WTC11 (cell line): Measurements from ENCODE around the gene IPO4. TPM values are rescaled to one million over a fixed set of nuclear protein-coding genes. Genes with fewer than 3 reads are reported as not detected.

Experiments
- ATAC-seq: fragments of 200-7000 bp; cut with Tn5 transposase; 2 replicates; pipeline ENCODE4 v1.10.0; 2021; ENCODE audit warnings: mild to moderate bottlenecking, moderate library complexity
- CTCF ChIA-PET: fragments of 300-600 bp; sonication (Branson Sonifier 250); formaldehyde crosslinking; loops from one replicate; lab custom pipeline; 2021; ENCODE audit warnings: antibody characterized with exemption; lab: Charles Lee
- POLR2A ChIA-PET: fragments of 350-600 bp; sonication (Branson Sonifier 250); formaldehyde crosslinking; loops from one replicate; lab custom pipeline; 2021; ENCODE audit warnings: antibody characterized with exemption; lab: Charles Lee
- DNase-seq: peaks from one replicate; pipeline ENCODE4 v3.0.0; 2021; ENCODE audit warnings: low spot score
- H3K27ac Mint-ChIP-seq: 2 replicates; pipeline ENCODE4 v1.8.0; 2021; ENCODE audit warnings: mixed read lengths
- H3K27me3 Mint-ChIP-seq: 2 replicates; pipeline ENCODE4 v1.8.0; 2021; ENCODE audit warnings: low read depth, mild to moderate bottlenecking, moderate library complexity, mixed read lengths
- H3K36me3 Mint-ChIP-seq: 2 replicates; pipeline ENCODE4 v1.8.0; 2021; ENCODE audit warnings: mixed read lengths
- H3K4me1 Mint-ChIP-seq: 2 replicates; pipeline ENCODE4 v1.8.0; 2022; ENCODE audit warnings: mixed read lengths
- H3K4me3 Mint-ChIP-seq: 2 replicates; pipeline ENCODE4 v1.8.0; 2021; ENCODE audit warnings: mild to moderate bottlenecking, moderate library complexity, mixed read lengths
- H3K9me3 Mint-ChIP-seq: 2 replicates; pipeline ENCODE4 v1.8.0; 2021; ENCODE audit warnings: mixed read lengths
- EMX1 ChIP-seq: fragments of 250-450 bp; sonication (Bioruptor Pico); IDR thresholded peaks from 2 replicates; pipeline ENCODE4 v1.8.0; 2021; ENCODE audit warnings: mild to moderate bottlenecking
- FOXJ3 ChIP-seq: sonication (generic); formaldehyde crosslinking; IDR thresholded peaks from 2 replicates; pipeline ENCODE4 v1.9.0; 2021; ENCODE audit warnings: missing genetic modification reagents, mild to moderate bottlenecking, borderline replicate concordance
- GABPB1 ChIP-seq: sonication (generic); formaldehyde crosslinking; IDR thresholded peaks from 2 replicates; pipeline ENCODE4 v1.8.1; 2023; ENCODE audit warnings: mild to moderate bottlenecking, missing genetic modification reagents
- KAT7 ChIP-seq: sonication (generic); formaldehyde crosslinking; IDR thresholded peaks from 2 replicates; pipeline ENCODE4 v1.8.1; 2023; ENCODE audit warnings: missing genetic modification reagents, mild to moderate bottlenecking, borderline replicate concordance
- MYBL2 ChIP-seq: sonication (generic); formaldehyde crosslinking; IDR thresholded peaks from 2 replicates; pipeline ENCODE4 v1.8.1; 2023; ENCODE audit warnings: mild to moderate bottlenecking, moderate library complexity, missing genetic modification reagents
- NR1H2 ChIP-seq: sonication (generic); formaldehyde crosslinking; IDR thresholded peaks from 2 replicates; pipeline ENCODE4 v1.9.0; 2021; ENCODE audit warnings: mild to moderate bottlenecking, moderate library complexity, missing genetic modification reagents
- PRRX2 ChIP-seq: fragments of 250-450 bp; sonication (Bioruptor Pico); IDR thresholded peaks from 2 replicates; pipeline ENCODE4 v1.8.0; 2021; ENCODE audit warnings: mild to moderate bottlenecking
- SMAD3 ChIP-seq: sonication (generic); formaldehyde crosslinking; IDR thresholded peaks from 2 replicates; pipeline ENCODE4 v1.8.0; 2022; ENCODE audit warnings: missing genetic modification reagents, mild to moderate bottlenecking, borderline replicate concordance
- ZNF138 ChIP-seq: sonication (generic); formaldehyde crosslinking; conservative IDR thresholded peaks from 2 replicates; pipeline ENCODE4 v1.8.1; 2022; ENCODE audit warnings: mild to moderate bottlenecking, moderate library complexity, missing genetic modification reagents
- ZNF219 ChIP-seq: sonication (generic); formaldehyde crosslinking; IDR thresholded peaks from 2 replicates; pipeline ENCODE4 v1.8.0; 2023; ENCODE audit warnings: missing genetic modification reagents, mild to moderate bottlenecking, borderline replicate concordance
- total RNA-seq: library from RNA; stranded (reverse); gene quantifications from 3 replicates; pipeline ENCODE4 v1.2.3, GENCODE V29; 2021
- TF ChIP-seq, protein P1 (sequence below): fragments of 250-450 bp; sonication (Bioruptor Pico); IDR thresholded peaks from 2 replicates; pipeline ENCODE4 v1.9.0; 2021; ENCODE audit warnings: mild to moderate bottlenecking, borderline replicate concordance
- TF ChIP-seq, protein P2 (sequence below): fragments of 250-450 bp; sonication (Bioruptor Pico); IDR thresholded peaks from 2 replicates; pipeline ENCODE4 v1.9.0; 2021; ENCODE audit warnings: mild to moderate bottlenecking
- TF ChIP-seq, protein P3 (sequence below): fragments of 250-450 bp; sonication (Bioruptor Pico); IDR thresholded peaks from 2 replicates; pipeline ENCODE4 v1.8.0; 2021; ENCODE audit warnings: mild to moderate bottlenecking
- TF ChIP-seq, protein P4 (sequence below): sonication (generic); formaldehyde crosslinking; IDR thresholded peaks from 2 replicates; pipeline ENCODE4 v1.8.1; 2022; ENCODE audit warnings: mild to moderate bottlenecking, missing genetic modification reagents, moderate library complexity, borderline replicate concordance

IPO4 gene
- total RNA-seq, 1 experiment from 2014 or later = 128 TPM

DNA sequence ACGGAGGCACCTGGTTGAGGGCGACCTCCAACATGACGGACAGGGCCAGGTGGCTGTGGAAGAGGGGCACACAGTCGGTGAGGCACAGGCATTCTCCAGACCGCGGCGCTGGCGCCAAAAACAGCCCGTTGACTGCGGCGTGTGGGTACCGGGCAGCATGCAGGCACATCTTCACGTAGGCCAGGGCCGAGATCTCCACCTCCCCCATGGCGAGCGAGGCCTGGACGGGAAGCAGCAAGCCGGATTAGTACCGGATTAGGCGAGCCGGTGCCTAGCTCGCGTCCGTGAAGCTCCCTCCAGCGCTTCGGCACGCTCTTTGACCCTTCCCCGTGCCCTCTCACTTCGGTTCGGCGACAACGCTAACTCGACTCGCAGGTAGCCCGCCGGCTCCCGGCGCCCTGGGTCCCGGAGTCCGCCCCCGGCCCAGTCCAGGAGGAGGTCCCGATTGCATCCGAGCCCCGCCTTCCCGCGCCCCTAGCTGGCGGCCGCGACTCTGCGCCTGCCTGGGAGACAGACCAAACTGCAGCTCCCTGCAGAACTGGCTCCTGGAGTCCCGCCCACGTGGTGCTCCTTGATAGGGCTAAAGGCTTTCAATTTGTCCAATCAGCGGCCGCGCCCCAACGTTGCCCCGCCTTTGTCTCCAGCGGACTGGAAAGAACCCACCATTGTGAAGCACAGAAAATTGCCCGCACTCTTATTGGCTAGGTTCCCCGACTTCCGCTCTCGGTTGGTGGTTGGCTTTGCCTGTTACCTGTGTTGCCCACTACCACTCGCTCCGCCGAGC lies 47.3 kb downstream of the IPO4 start, which contains the start of gene EMC9 (continued):
- TF ChIP-seq, protein P1, sequence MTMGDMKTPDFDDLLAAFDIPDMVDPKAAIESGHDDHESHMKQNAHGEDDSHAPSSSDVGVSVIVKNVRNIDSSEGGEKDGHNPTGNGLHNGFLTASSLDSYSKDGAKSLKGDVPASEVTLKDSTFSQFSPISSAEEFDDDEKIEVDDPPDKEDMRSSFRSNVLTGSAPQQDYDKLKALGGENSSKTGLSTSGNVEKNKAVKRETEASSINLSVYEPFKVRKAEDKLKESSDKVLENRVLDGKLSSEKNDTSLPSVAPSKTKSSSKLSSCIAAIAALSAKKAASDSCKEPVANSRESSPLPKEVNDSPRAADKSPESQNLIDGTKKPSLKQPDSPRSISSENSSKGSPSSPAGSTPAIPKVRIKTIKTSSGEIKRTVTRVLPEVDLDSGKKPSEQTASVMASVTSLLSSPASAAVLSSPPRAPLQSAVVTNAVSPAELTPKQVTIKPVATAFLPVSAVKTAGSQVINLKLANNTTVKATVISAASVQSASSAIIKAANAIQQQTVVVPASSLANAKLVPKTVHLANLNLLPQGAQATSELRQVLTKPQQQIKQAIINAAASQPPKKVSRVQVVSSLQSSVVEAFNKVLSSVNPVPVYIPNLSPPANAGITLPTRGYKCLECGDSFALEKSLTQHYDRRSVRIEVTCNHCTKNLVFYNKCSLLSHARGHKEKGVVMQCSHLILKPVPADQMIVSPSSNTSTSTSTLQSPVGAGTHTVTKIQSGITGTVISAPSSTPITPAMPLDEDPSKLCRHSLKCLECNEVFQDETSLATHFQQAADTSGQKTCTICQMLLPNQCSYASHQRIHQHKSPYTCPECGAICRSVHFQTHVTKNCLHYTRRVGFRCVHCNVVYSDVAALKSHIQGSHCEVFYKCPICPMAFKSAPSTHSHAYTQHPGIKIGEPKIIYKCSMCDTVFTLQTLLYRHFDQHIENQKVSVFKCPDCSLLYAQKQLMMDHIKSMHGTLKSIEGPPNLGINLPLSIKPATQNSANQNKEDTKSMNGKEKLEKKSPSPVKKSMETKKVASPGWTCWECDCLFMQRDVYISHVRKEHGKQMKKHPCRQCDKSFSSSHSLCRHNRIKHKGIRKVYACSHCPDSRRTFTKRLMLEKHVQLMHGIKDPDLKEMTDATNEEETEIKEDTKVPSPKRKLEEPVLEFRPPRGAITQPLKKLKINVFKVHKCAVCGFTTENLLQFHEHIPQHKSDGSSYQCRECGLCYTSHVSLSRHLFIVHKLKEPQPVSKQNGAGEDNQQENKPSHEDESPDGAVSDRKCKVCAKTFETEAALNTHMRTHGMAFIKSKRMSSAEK (CRISPR knock-in tag) = no peak
- TF ChIP-seq EMX1 (peak; percentile 81; the same call in 1 of the 2 replicates), KAT7 (CRISPR knock-in tag) (no peak), MYBL2 (peak; percentile 98), SMAD3 (CRISPR knock-in tag) (0 out of 2 replicates have a peak, but pooled peaks have one; percentile 3)

DNA sequence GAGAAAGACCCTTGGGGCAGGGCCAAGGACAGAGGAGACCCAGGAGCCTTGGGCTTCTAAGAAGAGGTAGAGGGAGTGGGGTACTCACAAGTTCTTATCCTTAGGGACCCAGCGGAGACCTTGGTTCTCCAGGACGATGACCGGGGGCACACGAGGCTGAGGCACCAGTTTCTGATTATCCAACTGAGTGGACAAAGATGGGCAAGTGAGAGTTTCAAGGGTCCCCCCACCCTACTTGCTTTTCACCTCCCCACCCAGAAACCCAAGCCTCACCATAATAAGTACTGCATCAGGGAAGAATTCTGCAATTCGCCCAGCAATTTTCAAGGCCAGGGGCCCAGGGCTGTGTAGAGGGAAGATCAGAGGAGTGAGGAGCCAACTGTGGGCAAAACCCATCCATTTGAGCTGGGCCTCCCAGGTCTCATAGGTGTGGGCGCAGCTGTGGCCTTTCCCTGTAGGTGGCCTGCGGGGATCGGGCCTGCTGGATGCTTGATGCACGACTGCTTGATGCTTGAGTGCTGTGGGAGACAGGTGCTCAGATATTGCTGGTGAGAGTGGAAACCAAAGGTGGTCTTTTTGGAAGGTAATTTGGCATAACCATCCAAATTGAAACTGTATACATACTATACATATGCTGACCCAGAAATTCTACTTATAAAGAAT lies 49.2 kb downstream of the IPO4 start:
- POLR2A ChIA-PET = interaction anchor here (0.6 kb wide), 1 partner anchor 496 kb away, joined by 3 read pairs; no protein-coding TSS in a partner anchor
- no peak for ATAC-seq
- no peak for DNase-seq
- H3K27me3 Mint-ChIP-seq = no peaks in the 10 kb centered on the region
- H3K9me3 Mint-ChIP-seq = no peaks in the 10 kb centered on the region
- peaks cover 36% of the 10 kb centered on the region for H3K36me3 Mint-ChIP-seq
- peaks cover 31% of the 10 kb centered on the region for H3K4me1 Mint-ChIP-seq
- CTCF ChIA-PET = interaction anchor here (0.7 to 1.4 kb wide), 2 partner anchors 18 to 21 kb away, joined by 3 to 5 read pairs; partner anchors contain the start of gene IRF9
- H3K27ac Mint-ChIP-seq = peak overlapping the region; percentile 53; the same call in 1 of the 2 replicates
- H3K4me3 Mint-ChIP-seq = peak overlapping the region; percentile 95
- TF ChIP-seq GABPB1 (CRISPR knock-in tag) = peak; percentile 48
- TF ChIP-seq, protein P2, sequence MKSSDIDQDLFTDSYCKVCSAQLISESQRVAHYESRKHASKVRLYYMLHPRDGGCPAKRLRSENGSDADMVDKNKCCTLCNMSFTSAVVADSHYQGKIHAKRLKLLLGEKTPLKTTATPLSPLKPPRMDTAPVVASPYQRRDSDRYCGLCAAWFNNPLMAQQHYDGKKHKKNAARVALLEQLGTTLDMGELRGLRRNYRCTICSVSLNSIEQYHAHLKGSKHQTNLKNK (CRISPR knock-in tag) = no peak
- TF ChIP-seq, all 79 proteins: peak for 1

DNA sequence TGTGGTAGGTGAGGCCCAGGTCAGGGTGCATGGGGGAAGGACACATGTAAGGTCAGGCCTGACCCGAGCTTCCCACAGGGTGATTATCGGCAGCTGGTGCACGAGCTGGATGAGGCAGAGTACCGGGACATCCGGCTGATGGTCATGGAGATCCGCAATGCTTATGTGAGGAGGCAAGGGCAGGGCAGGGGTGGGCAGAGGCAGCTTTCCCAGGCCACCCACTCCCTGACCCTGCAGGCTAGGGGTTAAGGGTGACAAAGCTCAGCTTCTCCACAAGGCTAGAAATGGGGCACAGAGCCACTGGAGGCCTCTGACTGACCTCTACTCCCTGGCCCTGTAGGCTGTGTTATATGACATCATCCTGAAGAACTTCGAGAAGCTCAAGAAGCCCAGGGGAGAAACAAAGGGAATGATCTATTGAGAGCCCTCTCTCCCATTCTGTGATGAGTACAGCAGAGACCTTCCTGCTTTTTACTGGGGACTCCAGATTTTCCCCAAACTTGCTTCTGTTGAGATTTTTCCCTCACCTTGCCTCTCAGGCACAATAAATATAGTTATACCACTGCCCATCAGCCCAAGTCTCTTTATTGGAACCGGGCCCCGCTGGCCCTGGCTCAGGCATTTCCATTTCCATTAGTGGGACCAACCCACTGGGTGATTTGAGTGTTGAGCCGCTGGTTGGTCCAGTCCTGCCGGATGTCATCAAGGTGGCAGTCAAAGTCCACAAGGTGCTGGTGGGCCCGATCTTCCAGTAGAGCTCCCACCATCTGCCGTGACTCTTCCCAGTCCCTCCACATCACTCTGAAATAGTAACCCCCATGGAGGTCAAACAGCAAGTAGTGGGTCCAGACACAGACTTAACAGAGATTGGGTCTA lies 50.0 kb downstream of the IPO4 start:
- Mint-ChIP-seq H3K4me1 (peaks cover 31% of the 10 kb centered on the region), H3K27ac (peak overlapping the region; percentile 80), H3K9me3 (no peaks in the 10 kb centered on the region), H3K27me3 (no peaks in the 10 kb centered on the region), H3K4me3 (peak overlapping the region; percentile 95), H3K36me3 (peaks cover 33% of the 10 kb centered on the region)
- TF ChIP-seq, protein P1 (CRISPR knock-in tag) = no peak
- no peak for TF ChIP-seq ZNF219 (CRISPR knock-in tag)
- TF ChIP-seq MYBL2 = no peak
- no peak for TF ChIP-seq NR1H2 (CRISPR knock-in tag)
- TF ChIP-seq, protein P3, sequence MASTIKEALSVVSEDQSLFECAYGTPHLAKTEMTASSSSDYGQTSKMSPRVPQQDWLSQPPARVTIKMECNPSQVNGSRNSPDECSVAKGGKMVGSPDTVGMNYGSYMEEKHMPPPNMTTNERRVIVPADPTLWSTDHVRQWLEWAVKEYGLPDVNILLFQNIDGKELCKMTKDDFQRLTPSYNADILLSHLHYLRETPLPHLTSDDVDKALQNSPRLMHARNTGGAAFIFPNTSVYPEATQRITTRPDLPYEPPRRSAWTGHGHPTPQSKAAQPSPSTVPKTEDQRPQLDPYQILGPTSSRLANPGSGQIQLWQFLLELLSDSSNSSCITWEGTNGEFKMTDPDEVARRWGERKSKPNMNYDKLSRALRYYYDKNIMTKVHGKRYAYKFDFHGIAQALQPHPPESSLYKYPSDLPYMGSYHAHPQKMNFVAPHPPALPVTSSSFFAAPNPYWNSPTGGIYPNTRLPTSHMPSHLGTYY = no peak
- no peak for TF ChIP-seq ZNF138 (CRISPR knock-in tag)
- TF ChIP-seq, protein P4, sequence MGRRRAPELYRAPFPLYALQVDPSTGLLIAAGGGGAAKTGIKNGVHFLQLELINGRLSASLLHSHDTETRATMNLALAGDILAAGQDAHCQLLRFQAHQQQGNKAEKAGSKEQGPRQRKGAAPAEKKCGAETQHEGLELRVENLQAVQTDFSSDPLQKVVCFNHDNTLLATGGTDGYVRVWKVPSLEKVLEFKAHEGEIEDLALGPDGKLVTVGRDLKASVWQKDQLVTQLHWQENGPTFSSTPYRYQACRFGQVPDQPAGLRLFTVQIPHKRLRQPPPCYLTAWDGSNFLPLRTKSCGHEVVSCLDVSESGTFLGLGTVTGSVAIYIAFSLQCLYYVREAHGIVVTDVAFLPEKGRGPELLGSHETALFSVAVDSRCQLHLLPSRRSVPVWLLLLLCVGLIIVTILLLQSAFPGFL (CRISPR knock-in tag) = no peak
- TF ChIP-seq, protein P2 (CRISPR knock-in tag) = no peak
- no peak for TF ChIP-seq FOXJ3
- TF ChIP-seq PRRX2 (CRISPR knock-in tag) = no peak
- POLR2A ChIA-PET = interaction anchor here (0.6 to 1.7 kb wide), 4 partner anchors 9 to 495 kb away, joined by 3 to 5 read pairs (median 3); partner anchors contain the start of genes DCAF11, NRL and PCK2
- DNase-seq (no peak), ATAC-seq (no peak)
- CTCF ChIA-PET = interaction anchor here (0.7 to 4.3 kb wide), 5 partner anchors 17 to 77 kb away, joined by 3 to 31 read pairs (median 5); partner anchors contain the start of genes IRF9 and MDP1
